NCI-H510A (cell line): ENCODE measurements around the gene ADAMTS3.

Source experiments
- DNase-seq: peaks from one replicate; lab custom pipeline; 2025; lab: John Stamatoyannopoulos, UW

Gene ADAMTS3

GRCh38 chr4:72340803-72341431, 228.1 kb downstream of the ADAMTS3 start:
- no peak for DNase-seq

GRCh38 chr4:72338060-72338459, 231.0 kb downstream of the ADAMTS3 start:
- DNase-seq, result no peak

DNA sequence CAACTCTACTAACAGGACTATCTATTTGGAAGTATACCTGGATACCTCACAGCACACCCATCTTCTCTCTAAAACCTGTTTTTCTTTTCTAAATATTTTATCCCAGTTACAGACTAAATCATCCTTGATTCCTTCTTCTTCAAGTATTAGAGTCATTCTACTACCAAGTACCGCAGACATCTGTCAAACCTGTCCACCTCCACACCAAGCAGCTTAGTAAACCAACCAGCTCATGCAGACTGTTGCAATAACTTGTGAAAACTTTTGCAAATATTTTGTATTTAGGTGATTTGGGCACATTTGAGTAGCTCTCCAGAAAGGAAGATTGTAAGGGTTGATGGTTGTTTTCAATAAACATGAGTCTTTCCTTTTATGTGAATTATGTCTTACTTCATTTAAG, 238.6 kb downstream of the ADAMTS3 start:
- DNase-seq, result no peak

GRCh38 chr4:72326692-72327632, 242.1 kb downstream of the ADAMTS3 start:
- no peak for DNase-seq

DNA sequence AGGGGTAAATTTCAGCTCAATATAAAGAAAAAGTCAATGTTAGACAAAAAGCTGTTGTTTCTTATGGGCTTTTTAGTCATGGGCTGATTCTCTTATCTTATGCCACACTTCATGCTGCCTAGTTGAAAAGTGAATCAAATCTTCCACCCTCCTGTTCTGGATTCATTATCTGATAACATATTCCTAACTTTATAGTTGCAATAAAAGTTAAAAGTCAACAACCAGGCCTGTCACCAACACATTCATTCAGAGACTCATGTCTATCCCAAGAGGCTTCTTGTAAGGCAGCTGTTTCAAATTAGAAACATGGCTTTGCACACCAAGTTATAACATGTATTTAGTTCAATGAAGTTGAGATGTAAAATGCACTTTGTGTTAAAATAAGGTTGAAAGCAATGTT, 243.8 kb downstream of the ADAMTS3 start:
- no peak for DNase-seq

- DNase-seq, result no peak
Observed at GRCh38 chr4:72323227-72323626, 245.8 kb downstream of the ADAMTS3 start.

- DNase-seq, result no peak
Observed at GRCh38 chr4:72320223-72320948, 248.6 kb downstream of the ADAMTS3 start.

DNA sequence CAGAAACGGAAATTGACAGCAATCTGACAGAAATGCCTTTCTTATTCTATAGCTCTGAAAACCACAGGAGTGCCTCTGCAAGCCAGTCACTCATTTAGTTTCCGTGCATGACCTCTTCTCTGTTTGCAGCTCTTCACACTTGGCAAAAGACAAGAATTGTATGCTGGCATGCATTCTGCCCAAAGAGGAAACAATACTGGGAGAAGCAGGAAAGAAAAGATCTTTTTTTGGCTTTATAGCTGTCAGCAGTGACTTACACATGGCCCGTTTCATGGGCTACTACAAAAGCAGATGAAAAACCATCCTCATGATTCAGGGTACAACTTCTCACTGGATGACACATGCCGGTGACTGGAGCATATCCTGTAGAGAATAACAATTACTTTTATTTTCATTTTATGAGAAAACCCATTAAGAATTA, 249.4 kb downstream of the ADAMTS3 start:
- no peak for DNase-seq

- no peak for DNase-seq
Observed at GRCh38 chr4:72318421-72319170, 250.4 kb downstream of the ADAMTS3 start.

DNA sequence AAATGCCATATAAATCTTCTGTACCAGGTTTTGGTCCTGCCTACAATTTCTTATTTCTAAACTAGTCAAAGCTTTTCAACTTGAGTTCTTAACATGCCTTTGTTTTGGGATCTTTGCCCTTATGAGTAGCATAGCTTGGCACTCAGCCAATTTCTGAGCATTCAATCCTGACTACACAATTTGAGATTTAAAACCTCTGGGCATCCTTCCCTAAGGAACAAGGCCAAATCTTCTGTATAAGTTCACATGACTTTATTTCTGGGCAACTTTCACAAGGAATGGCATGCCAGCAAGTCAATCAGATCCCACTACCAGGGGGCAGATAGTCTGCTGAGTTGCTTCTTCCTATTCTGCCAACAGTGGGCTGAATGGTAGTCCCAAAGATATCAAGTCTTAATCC, 254.2 kb downstream of the ADAMTS3 start:
- DNase-seq, result no peak

- no peak for DNase-seq
Observed at GRCh38 chr4:72313121-72313520, 255.9 kb downstream of the ADAMTS3 start.

DNA sequence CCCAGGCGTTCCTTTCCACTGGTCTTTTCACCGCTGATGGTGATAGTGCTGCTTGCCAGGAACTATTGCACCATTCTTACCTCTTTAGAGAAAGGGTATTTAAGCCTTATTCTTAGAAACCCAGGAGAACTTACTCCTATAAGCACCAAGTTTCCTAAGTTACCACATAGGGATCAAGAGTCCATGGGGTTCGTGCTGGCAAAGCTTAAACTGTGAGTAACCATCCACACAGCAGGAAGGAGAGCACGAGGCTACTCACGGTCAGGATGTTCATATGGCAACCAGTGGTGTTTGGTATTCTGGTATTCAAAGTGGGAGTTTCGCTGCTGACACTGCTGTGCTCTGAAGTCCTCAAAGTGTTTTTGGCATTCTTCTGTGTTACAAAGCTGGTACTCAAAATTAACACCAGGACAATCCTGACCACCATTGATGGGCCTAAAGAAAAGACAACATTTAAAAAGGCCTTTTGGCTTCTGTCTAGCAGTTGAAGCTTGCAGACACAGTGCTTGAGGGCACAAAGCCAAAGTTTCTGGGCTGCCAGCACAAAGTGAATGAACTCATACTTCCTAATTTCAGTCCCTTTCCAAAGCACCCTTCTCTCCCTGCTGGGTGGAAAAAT, 256.9 kb downstream of the ADAMTS3 start:
- no peak for DNase-seq

DNA sequence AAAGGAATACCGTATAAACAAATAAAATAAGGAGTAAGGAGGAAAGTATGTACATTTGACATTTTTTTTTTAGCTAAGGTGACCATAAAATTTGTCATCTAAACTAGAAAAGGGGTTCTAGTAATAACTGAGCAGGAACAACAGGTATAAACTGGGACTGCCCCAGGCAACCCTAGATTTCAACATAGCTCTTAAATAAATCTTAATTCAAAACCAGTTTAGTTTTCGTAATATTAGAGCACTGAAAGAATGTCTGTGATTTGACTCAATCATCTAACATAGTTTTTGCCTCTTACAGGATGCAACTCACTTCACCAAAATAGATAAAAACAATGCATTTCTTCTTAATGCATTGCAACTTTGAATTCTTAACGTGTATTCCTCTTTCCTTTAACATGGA, 257.7 kb downstream of the ADAMTS3 start:
- no peak for DNase-seq

- DNase-seq, result no peak
Observed at GRCh38 chr4:72305620-72306019, 263.4 kb downstream of the ADAMTS3 start.

DNA sequence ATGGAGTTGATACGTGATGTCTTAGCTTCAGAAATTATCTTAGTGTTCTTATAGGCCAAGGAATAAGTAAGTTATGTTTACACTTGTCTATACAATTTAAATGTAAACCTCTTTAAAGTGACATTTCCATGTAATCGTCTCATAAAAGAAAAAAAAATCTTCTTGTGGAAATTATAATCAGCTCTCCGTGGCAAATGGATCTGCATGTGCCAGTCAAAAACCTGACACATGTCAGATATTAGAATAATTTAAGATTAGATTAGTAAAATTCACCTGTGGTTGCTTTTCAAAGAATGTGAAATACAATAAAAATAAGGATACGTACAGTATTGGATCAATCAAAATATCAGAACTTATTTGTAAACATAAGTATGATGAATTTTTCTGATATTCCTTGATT, 263.9 kb downstream of the ADAMTS3 start:
- no peak for DNase-seq

DNA sequence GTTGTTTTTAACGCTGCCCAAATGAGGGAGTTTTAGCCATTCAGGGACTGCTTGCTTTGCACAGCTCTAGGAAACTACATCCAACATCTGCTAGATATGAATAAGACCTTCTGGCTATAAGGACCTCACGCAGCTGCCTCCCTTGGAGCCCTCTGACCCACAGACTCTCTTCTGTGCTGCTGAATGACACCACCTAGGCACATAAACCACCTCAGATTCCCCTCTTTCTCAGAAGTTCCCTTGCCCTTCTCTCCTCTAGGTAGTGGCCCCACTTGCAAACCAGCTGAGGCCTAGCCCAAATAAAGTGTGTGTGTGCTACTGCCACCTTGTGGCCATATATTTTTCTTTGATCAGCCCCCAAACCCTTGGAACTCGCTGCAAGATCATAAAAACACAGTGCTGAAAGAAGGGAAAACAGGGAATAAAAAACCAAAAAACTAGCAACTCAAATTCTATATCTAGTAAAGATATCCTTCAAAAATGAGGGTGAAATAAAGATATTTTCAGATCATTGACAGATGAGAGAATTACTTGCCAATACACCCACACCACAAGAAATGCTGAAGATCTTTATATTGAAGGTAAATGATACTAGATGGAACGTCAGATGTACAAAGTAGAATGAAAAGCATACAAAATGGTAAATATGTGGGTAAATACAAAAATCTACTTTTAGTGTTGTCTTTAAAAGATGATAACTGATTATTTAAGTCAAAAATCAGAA, 265.9 kb downstream of the ADAMTS3 start:
- no peak for DNase-seq

DNA sequence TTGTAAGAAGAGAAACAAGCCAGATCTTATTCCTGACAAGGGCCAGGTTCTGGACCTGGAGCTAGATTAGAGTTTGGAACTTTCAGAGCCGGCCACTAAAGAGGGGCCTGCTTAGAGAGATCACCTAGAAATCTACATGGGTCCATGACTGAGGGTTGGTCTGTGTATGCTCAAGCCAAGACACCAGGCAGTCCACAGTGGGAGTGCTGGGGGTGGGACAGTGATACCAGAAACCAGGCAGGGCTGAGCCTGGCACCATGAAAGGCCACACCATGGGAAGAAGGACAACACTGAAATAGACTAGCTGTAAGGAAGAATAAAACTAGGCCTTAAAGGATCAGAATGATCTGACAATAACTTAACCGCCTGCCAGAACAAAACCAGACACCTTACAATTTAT, 267.3 kb downstream of the ADAMTS3 start:
- DNase-seq, result no peak

DNA sequence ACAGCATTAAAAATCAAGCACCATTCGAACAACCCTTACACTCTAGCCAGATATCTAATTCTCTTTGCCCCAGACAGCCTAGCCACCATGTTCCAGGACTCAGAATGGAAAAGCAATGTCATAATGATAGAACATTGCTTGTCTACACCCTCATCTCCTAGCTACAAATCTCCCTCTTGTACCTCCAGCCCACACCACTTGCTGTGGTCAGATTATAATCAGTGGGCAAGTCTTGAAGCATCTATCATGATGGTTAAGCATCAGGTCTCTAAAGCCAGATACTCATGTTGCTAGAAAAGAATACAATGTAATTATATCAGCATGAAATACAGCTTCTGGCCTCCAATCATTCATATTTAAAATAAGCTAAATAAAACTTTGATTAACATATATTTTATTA, 268.9 kb downstream of the ADAMTS3 start:
- no peak for DNase-seq

DNA sequence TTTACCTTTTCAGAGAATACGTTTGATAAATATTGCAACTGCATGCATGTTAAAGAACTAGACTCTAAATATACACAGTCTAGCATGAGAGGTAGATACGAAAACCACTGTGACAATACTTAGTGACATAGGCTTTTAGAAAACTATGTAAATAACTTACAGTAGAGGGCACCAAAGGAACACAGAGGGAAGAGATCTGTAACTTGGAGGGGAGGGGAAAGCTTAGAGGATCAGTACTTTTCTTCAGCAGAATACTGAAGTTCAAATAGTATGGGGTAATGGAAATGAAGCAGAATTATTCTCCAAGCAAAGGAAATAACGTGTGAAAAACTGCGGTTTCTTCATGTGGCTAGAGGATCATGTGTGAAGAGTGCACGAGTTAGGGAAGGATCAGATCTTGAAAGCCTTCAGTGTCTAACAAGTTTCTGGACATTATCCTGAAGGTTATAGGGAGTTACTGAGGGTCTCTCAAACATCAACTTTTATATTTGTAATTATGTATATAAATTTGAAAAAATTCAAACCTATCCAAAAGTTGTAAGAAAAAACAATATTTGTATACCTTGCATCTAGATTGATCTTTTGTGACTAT, 273.0 kb downstream of the ADAMTS3 start:
- peak; percentile 9 for DNase-seq

GRCh38 chr4:72290737-72291136, 278.3 kb downstream of the ADAMTS3 start:
- DNase-seq, result no peak

DNA sequence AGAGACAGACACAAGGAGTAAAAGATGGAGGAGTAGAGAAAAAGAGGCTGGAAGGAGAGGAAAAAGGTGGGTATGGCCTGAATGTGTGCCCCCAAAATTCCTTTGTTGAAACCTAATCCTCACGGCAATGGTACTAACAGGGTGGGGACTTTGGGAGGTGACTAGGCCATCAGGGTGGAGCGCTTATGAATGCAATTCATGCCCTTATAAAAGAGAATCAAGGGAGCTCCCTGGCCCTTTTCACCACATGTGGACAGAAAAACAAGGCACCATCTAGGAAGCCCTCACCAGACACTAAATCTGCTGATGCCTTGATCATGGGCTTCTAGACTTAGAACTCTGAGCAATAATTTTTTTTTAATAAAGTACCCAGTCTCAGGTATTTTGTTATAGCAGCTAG, 282.1 kb downstream of the ADAMTS3 start:
- no peak for DNase-seq
